ENCODE results near the gene NUP133.
"Not testable (repeated sequence)": the region's sequence is repeated elsewhere in the genome, so short reads cannot be mapped to it uniquely, and the experiment has no call there.

Gene NUP133

GRCh38 chr1:229508823-229509337 lies 739 bp upstream of the NUP133 start:
- DNase-seq: no peak

DNA sequence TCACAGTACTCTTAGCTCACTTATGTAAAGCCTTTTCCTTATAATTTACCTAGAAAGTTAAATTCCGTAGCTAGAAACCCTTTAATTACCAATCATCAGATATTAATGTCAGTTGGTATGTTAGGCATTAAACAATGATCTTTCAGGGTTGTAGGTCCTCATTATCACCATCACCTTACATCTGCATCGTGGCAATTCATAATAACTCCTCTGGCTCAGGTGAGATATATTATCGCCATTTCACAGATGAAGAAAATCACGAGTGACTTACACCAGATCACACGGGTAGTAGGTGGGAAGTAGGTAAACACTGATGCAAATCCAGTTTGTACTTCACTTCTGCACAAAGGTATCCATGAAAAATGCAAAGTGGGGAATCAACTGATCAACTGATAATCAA lies 639 bp downstream of the NUP133 start:
- DNase-seq: no peak

- no peak for DNase-seq
These were observed 1.5 kb downstream of the NUP133 start for GRCh38 chr1:229506633-229507032.

DNA sequence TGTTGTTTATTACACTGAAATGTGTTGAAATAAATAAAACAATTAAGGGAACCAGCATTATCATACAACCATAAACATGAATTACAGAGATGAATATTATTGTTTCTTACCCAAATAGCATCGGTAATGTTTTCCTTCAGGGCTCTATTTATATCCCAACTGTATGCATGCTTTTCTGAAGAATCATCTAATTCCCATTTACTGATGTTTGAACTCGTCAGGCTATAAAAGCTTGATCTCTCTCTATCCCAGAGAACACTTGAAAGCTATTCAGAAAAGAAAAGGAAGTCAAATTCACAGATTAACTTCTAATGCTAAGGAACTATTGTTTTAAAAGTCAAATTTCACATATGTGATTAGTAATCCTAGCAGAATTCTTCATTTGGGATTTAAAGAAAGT lies 12.4 kb downstream of the NUP133 start:
- DNase-seq: no peak

GRCh38 chr1:229487181-229487580 lies 21.0 kb downstream of the NUP133 start:
- DNase-seq: no peak

- no peak for DNase-seq
These were observed 22.8 kb downstream of the NUP133 start for GRCh38 chr1:229485318-229485717.

- DNase-seq: no peak
These were observed 25.6 kb downstream of the NUP133 start for GRCh38 chr1:229482511-229482910.

DNA sequence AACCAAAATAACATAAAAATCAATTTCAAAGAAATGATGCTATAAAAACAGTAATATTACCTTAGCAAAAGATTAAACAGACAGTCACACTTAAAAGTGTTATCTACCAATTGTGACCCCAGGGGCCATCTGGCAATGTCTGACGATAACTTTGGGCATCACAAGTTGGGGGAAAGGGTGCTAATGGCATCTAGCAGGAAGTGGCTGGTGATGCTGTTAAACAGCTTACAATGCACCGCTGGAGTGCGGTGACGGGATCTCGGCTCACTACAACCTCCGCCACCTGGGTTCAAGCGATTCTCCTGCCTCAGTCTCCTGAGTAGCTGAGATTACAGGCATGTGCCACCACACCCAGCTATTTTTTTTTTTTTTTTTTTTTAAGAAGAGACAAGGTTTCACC lies 27.6 kb downstream of the NUP133 start:
- DNase-seq: no peak

DNA sequence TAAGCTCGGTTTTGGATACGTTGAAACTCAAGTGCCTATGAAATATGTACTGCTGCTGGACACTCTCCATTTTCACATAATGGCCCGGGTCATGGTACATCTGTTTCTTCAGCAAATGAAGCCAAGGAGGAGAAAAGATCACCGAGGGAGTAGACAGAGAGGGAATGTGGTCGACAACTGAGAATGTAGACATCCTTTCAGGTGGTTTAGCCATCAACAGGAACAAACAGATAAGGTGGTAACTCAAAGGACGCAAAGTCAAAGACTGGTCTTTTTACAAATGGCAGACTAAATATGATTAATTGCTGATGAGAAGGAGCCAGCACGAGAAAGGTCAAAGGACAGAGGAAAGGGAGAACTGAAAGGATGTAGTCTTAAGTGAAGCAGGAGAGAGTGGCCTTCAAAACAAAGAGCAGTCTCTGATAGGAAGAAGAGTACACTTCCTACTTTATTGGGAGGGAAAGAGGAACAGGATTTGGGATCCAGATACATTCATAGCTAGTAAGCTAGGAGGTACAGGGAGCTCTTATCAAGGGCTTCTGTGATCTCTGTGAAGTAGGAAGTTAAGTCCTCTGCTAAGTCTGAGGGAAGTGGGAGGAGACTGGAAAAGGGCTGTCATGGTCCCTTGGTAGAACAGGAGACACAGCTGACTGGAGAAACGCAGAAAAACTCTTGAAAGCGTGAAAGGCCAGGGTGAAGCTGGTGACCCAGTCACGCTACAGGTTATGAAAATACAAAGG lies 28.3 kb downstream of the NUP133 start:
- DNase-seq: no peak

- no peak for DNase-seq
These were observed 29.3 kb downstream of the NUP133 start for GRCh38 chr1:229478852-229479251.

GRCh38 chr1:229475859-229476258 lies 32.3 kb downstream of the NUP133 start:
- DNase-seq: not testable (repeated sequence)

DNA sequence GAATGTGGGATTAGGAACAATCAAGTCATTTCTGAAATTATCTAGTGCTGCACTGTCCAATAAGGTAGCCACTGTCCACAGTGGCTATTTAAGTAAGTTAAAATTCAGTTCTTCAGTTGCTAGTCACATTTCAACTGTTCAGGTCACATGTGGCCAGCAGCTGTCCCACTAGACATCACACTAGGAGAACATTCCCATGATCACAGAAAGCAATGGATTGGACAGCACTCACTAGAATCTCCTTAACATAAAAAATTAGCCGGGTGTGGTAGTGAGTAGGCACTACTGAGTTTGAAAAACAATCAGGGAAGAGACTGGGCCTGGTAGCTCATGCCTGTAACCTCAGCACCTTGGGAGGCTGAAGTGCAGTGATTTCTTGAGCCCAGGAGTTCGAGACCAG lies 33.6 kb downstream of the NUP133 start:
- no peak for DNase-seq

DNA sequence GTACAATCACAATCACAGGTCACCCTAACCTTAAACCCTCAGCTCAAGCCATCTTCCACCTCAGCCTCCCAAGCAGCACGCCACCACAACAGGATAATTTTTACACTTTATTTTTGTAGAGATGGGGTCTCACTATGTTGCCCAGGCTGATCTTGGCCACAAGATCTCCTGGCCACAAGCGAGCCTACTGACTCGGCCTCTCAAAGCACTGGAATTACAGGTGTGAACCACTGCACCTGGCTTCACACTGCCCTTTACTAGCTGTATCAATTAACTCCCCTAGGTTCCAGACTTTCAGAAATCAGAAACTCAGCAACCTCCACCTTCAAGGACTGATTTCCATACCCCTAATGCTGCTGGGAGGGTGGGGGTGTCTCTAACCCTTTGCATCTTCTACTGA lies 37.0 kb downstream of the NUP133 start:
- DNase-seq: no peak

- no peak for DNase-seq
These were observed 37.6 kb downstream of the NUP133 start for GRCh38 chr1:229470406-229471043.

- no peak for DNase-seq
These were observed 41.3 kb downstream of the NUP133 start for GRCh38 chr1:229466887-229467286.

GRCh38 chr1:229464672-229465071 lies 43.5 kb downstream of the NUP133 start:
- no peak for DNase-seq

GRCh38 chr1:229461032-229461668 lies 47.0 kb downstream of the NUP133 start:
- DNase-seq: no peak

DNA sequence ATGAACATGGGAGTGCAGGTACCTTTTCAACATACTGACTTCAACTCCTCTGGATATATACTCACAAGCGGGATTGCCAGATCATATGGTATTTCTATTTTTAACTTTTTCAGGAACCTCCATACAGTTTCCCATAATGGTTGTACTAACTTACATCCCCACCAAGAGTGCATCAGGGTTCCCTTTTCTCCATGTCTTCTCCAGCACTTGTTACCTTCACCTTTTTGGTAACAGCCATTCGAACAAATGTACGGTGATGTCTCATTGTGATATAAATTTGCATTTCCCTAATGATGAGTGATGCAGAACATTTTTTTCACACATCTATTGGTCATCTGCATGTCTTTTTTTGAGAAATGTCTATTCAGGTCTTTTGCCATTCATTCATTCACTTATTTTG lies 48.3 kb downstream of the NUP133 start:
- no peak for DNase-seq

- DNase-seq: no peak
These were observed 50.7 kb downstream of the NUP133 start for GRCh38 chr1:229457436-229457835.

DNA sequence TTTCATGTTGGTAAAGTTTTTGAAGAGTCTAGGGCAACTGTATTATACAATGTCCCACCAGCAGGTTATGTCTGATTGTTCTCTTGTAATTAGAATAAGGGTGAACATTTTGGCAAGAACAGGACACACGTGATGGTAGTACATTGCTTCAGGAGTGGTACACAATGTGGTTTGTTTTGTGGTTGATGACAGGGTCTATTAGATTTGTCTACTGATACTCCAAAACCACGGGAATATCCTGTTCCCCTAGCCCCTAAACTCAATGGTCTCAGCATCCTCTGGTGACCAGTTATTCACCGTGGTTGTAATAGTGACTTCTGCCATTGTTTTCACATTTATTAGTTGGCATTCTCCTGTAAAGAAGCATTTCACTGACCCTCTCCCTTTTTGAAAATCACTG lies 52.1 kb downstream of the NUP133 start:
- DNase-seq: no peak

- no peak for DNase-seq
These were observed 54.1 kb downstream of the NUP133 start for GRCh38 chr1:229454056-229454455.

- DNase-seq: no peak
These were observed 55.0 kb downstream of the NUP133 start for GRCh38 chr1:229452956-229453801.

- no peak for DNase-seq
These were observed 59.3 kb downstream of the NUP133 start for GRCh38 chr1:229448845-229449244.

All from activated CD4-positive, alpha-beta T cell treated with anti-CD3 and anti-CD28 coated beads for 4 hours (primary cell).